SK-N-SH (cell line): ENCODE results near the gene SPON1. TPM values are rescaled to one million over a fixed set of nuclear protein-coding genes. Genes with fewer than 3 reads are reported as not detected.

ENCODE experiments used
- CTCF ChIA-PET: fragments of 300-600, 350-600 bp; formaldehyde crosslinking; extraction: SDS; loops from one replicate; lab custom pipeline; 2021; lab: Yijun Ruan, JAX
- POLR2A ChIA-PET: fragments of 350-600 bp; sonication (Branson Sonifier 250); formaldehyde crosslinking; extraction: SDS; loops from one replicate; lab custom pipeline; 2020; ENCODE audit warnings: antibody characterized with exemption, inconsistent platforms; lab: Yijun Ruan, JAX
- DNase-seq: peaks from one replicate; pipeline ENCODE4 v3.0.0; 2012
- H2AFZ ChIP-seq: fragments of 200-600 bp; sonication (generic); 2 replicates; pipeline ENCODE4 v1.8.1; 2016; ENCODE audit warnings: antibody characterized with exemption, mild to moderate bottlenecking, low read depth
- H3F3A ChIP-seq: fragments of 200-600 bp; sonication (generic); replicated peaks from 2 replicates; pipeline ENCODE3; 2016; ENCODE audit warnings: antibody characterized with exemption, mild to moderate bottlenecking; ENCODE audit not compliant: insufficient read depth
- H3K27ac ChIP-seq, 2 experiments: fragments of 200-500 bp in 1 of 2; fragments of 200-600 bp in 1 of 2; sonication (Bioruptor generic) in 1 of 2; sonication (generic), shearing (Covaris generic) in 1 of 2; 2 replicates each; pipeline versions ENCODE4 v1.5.1 to v1.6.1; 2014 to 2016; ENCODE audit warnings: low read depth in 2 of 2, inconsistent platforms in 1 of 2, low read length in 1 of 2, mild to moderate bottlenecking in 1 of 2, mixed read lengths in 1 of 2
- H3K27me3 ChIP-seq: fragments of 200-600 bp; sonication (generic), shearing (Covaris generic); 2 replicates; pipeline ENCODE4 v1.6.1; 2016; ENCODE audit warnings: mixed run types; ENCODE audit not compliant: insufficient read depth
- H3K36me3 ChIP-seq, 2 experiments: fragments of 200-500 bp in 1 of 2; fragments of 200-600 bp in 1 of 2; sonication (Bioruptor generic) in 1 of 2; sonication (generic) in 1 of 2; replicated peaks in 1 of 2; 2 replicates each; pipeline versions ENCODE3 to v1.5.1; 2014 to 2016; ENCODE audit warnings: low read length in 1 of 2, mild to moderate bottlenecking in 1 of 2; ENCODE audit not compliant: insufficient read depth in 2 of 2, control insufficient read depth in 1 of 2
- H3K4me1 ChIP-seq, 2 experiments: fragments of 200-500 bp in 1 of 2; fragments of 200-600 bp in 1 of 2; sonication (Bioruptor generic) in 1 of 2; sonication (generic), shearing (Covaris generic) in 1 of 2; 2 replicates each; pipeline versions ENCODE4 v1.5.1 to v1.6.1; 2014 to 2016; ENCODE audit warnings: low read depth in 1 of 2, low read length in 1 of 2, mixed run types in 1 of 2; ENCODE audit not compliant: insufficient read depth in 2 of 2, control insufficient read depth in 1 of 2
- H3K4me2 ChIP-seq: fragments of 200-600 bp; sonication (generic), shearing (Covaris generic); 2 replicates; pipeline ENCODE4 v1.6.1; 2017; ENCODE audit warnings: mixed run types
- H3K4me3 ChIP-seq, 2 experiments: fragments of 200-500 bp in 1 of 2; fragments of 200-600 bp in 1 of 2; sonication (Bioruptor generic) in 1 of 2; sonication (generic), shearing (Covaris generic) in 1 of 2; 2 replicates each; pipeline versions ENCODE4 v1.5.1 to v1.8.1; 2014 to 2016; ENCODE audit warnings: low read depth in 2 of 2, inconsistent platforms in 1 of 2, low read length in 1 of 2, mild to moderate bottlenecking in 1 of 2, mixed read lengths in 1 of 2, moderate library complexity in 1 of 2
- H3K79me2 ChIP-seq: fragments of 200-600 bp; sonication (generic); 2 replicates; pipeline ENCODE4 v1.8.1; 2017; ENCODE audit warnings: mild to moderate bottlenecking; ENCODE audit not compliant: insufficient read depth
- H3K9ac ChIP-seq: fragments of 200-600 bp; sonication (generic); 2 replicates; pipeline ENCODE4 v1.6.1; 2017; ENCODE audit warnings: mixed run types
- H3K9me2 ChIP-seq: fragments of 200-600 bp; sonication (generic); 2 replicates; pipeline ENCODE4 v1.6.1; 2017; ENCODE audit warnings: mixed run types
- H3K9me3 ChIP-seq: fragments of 200-600 bp; sonication (generic); 2 replicates; pipeline ENCODE4 v1.6.1; 2017; ENCODE audit warnings: mixed run types, mild to moderate bottlenecking, moderate library complexity
- H4K20me1 ChIP-seq: fragments of 200-600 bp; sonication (generic); 2 replicates; pipeline ENCODE4 v1.6.1; 2017; ENCODE audit warnings: mild to moderate bottlenecking, mixed run types; ENCODE audit not compliant: insufficient read depth
- CHD2 ChIP-seq: fragments of 150-350 bp; IDR thresholded peaks from 2 replicates; pipeline ENCODE4 v1.6.1; 2018; ENCODE audit warnings: low read length; ENCODE audit not compliant: partially characterized antibody
- ELF1 ChIP-seq: IDR thresholded peaks from 2 replicates; pipeline ENCODE4 v1.4.0; 2012
- EZH2phosphoT487 ChIP-seq: fragments of 200-600 bp; sonication (generic); IDR thresholded peaks from 2 replicates; pipeline ENCODE4 v1.6.1; 2017; ENCODE audit warnings: low read depth, mixed run types, mild to moderate bottlenecking, antibody characterized with exemption, moderate library complexity, borderline replicate concordance
- FOXM1 ChIP-seq: IDR thresholded peaks from 2 replicates; pipeline ENCODE4 v1.4.0; 2012; ENCODE audit warnings: low read depth, mild to moderate bottlenecking
- GATA2 ChIP-seq: sonication (generic); formaldehyde crosslinking; IDR thresholded peaks from 2 replicates; pipeline ENCODE4 v1.5.0; 2020; ENCODE audit warnings: mild to moderate bottlenecking, missing genetic modification reagents
- MXI1 ChIP-seq: IDR thresholded peaks from 2 replicates; pipeline ENCODE4 v1.6.1; 2012; ENCODE audit warnings: mild to moderate bottlenecking, low read depth, low read length, improper control_type of control experiment
- NFIC ChIP-seq: IDR thresholded peaks from 2 replicates; pipeline ENCODE4 v1.4.0; 2012; ENCODE audit warnings: borderline replicate concordance
- POLR2AphosphoS5 ChIP-seq: IDR thresholded peaks from 2 replicates; pipeline ENCODE4 v1.6.1; 2012; ENCODE audit warnings: low read depth, low read length
- RAD21 ChIP-seq: IDR thresholded peaks from 2 replicates; pipeline ENCODE4 v1.6.1; 2012; ENCODE audit warnings: mild to moderate bottlenecking, low read length
- RCOR1 ChIP-seq: fragments of 150-350 bp; IDR thresholded peaks from 2 replicates; pipeline ENCODE4 v1.6.1; 2017; ENCODE audit warnings: antibody characterized with exemption, low read length
- RXRA ChIP-seq: IDR thresholded peaks from 2 replicates; pipeline ENCODE4 v1.4.0; 2012; ENCODE audit warnings: low read depth, mild to moderate bottlenecking, borderline replicate concordance
- SIN3A ChIP-seq: IDR thresholded peaks from 2 replicates; pipeline ENCODE4 v1.6.1; 2012; ENCODE audit warnings: low read depth, mild to moderate bottlenecking, low read length, moderate library complexity, borderline replicate concordance
- SMC3 ChIP-seq: IDR thresholded peaks from 2 replicates; pipeline ENCODE4 v1.6.1; 2012; ENCODE audit warnings: low read depth, low read length, improper control_type of control experiment
- WGBS: methylation state at CpG from one replicate; pipeline ENCODE4 v1.1.6; 2017; ENCODE audit warnings: low lambda C conversion rate; 5-methylcytosine and 5-hydroxymethylcytosine counted together
- polyA plus RNA-seq, 3 experiments: library from polyadenylated mRNA; depleted of rRNA; stranded (reverse); fragments of >200 nt; gene quantifications; 2 replicates each; pipeline ENCODE4 v1.2.3, GENCODE V29; 2012
- TF ChIP-seq, protein P1 (sequence below): IDR thresholded peaks from 2 replicates; pipeline ENCODE4; 2012
- TF ChIP-seq, protein P2 (sequence below): IDR thresholded peaks from 2 replicates; pipeline ENCODE4 v1.4.0; 2012; ENCODE audit warnings: low read depth, borderline replicate concordance

SPON1 gene
- polyA plus RNA-seq, 1 of the 3 experiments (the other 2 are of a cell fraction): not detected

DNA sequence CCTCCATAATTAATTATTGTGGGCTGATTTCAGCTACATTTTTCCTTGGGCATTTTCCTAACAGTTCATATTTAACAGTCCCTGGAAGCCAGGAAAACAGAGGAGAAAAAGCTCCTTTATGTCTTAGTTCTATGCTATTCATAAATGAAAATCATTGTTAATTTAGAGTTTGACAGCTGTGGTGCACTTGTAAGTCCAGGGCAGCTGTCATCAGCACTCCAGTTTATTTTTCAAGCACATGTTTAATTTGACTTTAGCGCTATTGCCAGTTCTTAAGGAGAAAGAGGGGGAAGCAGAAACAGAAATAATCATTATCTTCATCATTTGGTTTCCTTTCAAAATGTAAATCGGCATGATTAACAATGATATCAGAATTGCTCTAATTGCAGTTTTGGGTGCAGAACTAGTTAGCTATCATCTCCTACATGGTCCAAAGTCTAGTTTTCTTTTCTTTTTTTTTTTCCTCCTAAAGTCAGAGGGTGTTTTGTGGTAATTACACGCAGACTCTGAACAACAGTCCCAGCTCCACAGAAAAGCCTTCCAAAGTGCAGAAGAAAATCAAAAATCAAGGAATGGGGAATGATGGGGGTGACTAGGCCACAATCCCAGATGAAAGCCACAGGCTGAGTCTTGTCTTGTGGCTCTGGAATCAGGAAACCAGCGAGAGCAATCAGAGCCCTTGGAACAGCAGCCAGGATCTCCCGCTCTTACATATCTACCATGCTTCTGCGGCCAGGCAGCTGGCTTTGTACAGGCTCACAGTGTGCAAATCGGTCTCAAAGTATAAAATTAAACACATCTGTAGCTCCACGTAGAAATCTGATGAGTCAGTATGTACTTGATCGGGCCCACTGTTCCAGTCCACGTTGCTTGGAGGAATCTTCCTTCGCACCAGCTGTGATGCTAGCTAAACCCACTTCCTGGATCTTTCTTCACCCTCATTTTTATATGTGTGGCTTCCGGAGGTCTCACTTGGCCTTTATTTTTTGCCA is 91.9 kb downstream of the SPON1 start:
- no peaks in the 10 kb centered on the region for H3K36me3 ChIP-seq
- DNase-seq: no peak
- H3K27ac ChIP-seq: no peak overlapping the region
- no peaks in the 10 kb centered on the region for H4K20me1 ChIP-seq
- no peak for TF ChIP-seq ELF1
- TF ChIP-seq, all 33 proteins: peak for 0
- H3K9me3 ChIP-seq: no peaks in the 10 kb centered on the region
- no peak overlapping the region for H3K4me3 ChIP-seq
- H3K27me3 ChIP-seq: no peaks in the 10 kb centered on the region
- H3K9ac ChIP-seq: no peak overlapping the region
- WGBS: 50% methylated on average over 12 of the region's 12 CpGs
- no peak overlapping the region for H3K4me2 ChIP-seq
- ChIA-PET CTCF (no interaction called here), POLR2A (no interaction called here)
- no peaks in the 10 kb centered on the region for H3F3A ChIP-seq
- H3K9me2 ChIP-seq: no peaks in the 10 kb centered on the region
- no peak overlapping the region for H2AFZ ChIP-seq
- no peaks in the 10 kb centered on the region for H3K79me2 ChIP-seq
- H3K4me1 ChIP-seq: no peaks in the 10 kb centered on the region; a peak in 1 of 4 replicates

DNA sequence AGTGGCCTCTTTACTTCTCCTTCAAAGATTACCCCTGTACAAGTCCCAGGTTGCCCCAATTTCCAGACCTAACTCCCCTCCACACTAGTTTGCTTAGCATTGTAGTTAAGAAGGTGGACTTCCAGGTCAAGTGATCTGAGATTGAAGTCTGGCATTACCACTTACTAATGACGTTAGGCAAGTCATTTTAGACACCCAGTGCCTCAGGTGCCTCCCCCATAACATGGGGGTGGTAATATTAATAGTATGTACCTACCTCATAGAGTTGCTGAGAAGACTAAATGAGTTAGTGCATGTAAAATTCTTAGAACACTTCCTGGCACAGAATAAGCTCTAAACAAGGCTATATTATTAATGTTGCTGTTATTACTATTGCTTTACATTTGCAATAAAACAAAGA is 93.4 kb downstream of the SPON1 start:
- H3K4me1 ChIP-seq: no peaks in the 10 kb centered on the region; a peak in 1 of 4 replicates
- H3K4me3 ChIP-seq: no peak overlapping the region
- TF ChIP-seq CHD2 (no peak), RXRA (no peak), NFIC (no peak), RAD21 (no peak), RCOR1 (no peak), GATA2 (no peak), SIN3A (no peak), FOXM1 (no peak), MXI1 (no peak), POLR2AphosphoS5 (no peak), SMC3 (no peak), EZH2phosphoT487 (no peak)
- TF ChIP-seq, protein P1, sequence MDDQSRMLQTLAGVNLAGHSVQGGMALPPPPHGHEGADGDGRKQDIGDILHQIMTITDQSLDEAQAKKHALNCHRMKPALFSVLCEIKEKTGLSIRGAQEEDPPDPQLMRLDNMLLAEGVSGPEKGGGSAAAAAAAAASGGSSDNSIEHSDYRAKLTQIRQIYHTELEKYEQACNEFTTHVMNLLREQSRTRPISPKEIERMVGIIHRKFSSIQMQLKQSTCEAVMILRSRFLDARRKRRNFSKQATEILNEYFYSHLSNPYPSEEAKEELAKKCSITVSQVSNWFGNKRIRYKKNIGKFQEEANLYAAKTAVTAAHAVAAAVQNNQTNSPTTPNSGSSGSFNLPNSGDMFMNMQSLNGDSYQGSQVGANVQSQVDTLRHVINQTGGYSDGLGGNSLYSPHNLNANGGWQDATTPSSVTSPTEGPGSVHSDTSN: no peak
- TF ChIP-seq, protein P2, sequence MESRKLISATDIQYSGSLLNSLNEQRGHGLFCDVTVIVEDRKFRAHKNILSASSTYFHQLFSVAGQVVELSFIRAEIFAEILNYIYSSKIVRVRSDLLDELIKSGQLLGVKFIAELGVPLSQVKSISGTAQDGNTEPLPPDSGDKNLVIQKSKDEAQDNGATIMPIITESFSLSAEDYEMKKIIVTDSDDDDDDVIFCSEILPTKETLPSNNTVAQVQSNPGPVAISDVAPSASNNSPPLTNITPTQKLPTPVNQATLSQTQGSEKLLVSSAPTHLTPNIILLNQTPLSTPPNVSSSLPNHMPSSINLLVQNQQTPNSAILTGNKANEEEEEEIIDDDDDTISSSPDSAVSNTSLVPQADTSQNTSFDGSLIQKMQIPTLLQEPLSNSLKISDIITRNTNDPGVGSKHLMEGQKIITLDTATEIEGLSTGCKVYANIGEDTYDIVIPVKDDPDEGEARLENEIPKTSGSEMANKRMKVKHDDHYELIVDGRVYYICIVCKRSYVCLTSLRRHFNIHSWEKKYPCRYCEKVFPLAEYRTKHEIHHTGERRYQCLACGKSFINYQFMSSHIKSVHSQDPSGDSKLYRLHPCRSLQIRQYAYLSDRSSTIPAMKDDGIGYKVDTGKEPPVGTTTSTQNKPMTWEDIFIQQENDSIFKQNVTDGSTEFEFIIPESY: no peak
- no peaks in the 10 kb centered on the region for H3F3A ChIP-seq
- H3K9me3 ChIP-seq: no peaks in the 10 kb centered on the region
- H3K36me3 ChIP-seq: no peaks in the 10 kb centered on the region
- no peaks in the 10 kb centered on the region for H3K9me2 ChIP-seq
- WGBS: 0% methylated on average over 1 of the region's 1 CpG
- no peak overlapping the region for H3K27ac ChIP-seq
- no peak overlapping the region for H2AFZ ChIP-seq
- no peaks in the 10 kb centered on the region for H3K27me3 ChIP-seq
- no peaks in the 10 kb centered on the region for H4K20me1 ChIP-seq
- no peak overlapping the region for H3K4me2 ChIP-seq
- no peaks in the 10 kb centered on the region for H3K79me2 ChIP-seq
- POLR2A ChIA-PET: no interaction called here
- no peak for DNase-seq
- CTCF ChIA-PET: interaction anchor here (1.0 kb wide), 1 partner anchor 10 kb away, joined by 3 read pairs; no protein-coding TSS in a partner anchor
- H3K9ac ChIP-seq: no peak overlapping the region
